Measurements from ENCODE around the gene SEMA3C.
A peak's percentile ranks its signal among the peaks of the same experiment; 100 is the strongest.

SEMA3C gene

GRCh38 chr7:80731281-80731680 lies 187.6 kb downstream of the SEMA3C start:
- no peak for DNase-seq

DNA sequence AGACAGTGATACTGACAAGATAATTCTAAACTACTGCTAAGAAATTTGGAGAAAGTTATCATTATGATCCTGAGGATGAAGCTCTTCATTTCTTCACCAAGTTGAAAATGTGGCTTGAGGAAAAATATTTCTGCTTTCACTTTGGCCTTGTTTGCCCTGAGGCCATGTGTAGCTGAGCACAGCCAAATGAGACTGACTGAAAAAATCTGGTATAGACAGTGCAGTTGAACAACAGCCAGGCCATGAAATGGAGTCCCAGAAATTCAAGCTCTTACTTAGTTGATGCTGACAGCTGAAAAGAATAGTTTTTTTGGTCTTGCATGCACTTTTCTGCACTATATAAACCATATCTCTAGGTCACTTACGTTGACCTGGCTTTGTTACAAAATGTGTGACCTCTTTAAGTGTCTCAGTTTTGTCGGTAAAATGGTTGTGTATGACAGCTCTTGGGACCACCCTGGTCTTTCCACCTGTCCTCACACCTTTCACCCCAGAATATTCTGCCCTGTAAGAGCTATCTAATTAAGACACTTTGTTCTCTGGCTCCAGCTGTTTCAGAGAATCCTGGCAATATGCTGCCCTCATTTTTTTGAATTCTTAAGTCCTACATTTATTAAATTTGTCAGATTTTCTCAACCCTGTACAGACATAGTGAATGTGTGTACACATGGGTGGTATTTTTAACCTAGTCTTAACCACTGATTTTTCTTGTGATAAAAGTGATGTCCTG lies 189.1 kb downstream of the SEMA3C start:
- no peak for DNase-seq

GRCh38 chr7:80726666-80727065 lies 192.2 kb downstream of the SEMA3C start:
- no peak for DNase-seq

DNA sequence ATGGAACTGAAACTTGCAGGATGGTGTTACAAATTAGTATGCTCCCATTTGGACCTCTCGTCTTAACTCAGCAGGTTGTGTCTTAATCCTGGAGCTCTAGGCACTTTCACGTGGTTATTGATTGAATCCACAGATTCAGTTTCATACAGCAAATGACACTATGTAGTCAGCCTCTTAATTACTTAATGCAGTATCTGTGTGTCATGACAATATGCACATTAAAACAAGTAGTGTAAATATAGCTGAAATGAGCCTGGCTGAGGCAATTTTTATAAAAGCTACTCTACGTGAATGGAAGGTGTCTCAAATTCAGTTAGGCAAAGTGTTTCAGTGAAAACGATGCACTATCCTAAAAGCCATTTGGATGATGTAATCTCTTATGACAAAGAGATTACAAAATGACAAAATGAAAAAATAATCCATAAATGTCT lies 193.7 kb downstream of the SEMA3C start:
- peak; percentile 89 for DNase-seq

DNA sequence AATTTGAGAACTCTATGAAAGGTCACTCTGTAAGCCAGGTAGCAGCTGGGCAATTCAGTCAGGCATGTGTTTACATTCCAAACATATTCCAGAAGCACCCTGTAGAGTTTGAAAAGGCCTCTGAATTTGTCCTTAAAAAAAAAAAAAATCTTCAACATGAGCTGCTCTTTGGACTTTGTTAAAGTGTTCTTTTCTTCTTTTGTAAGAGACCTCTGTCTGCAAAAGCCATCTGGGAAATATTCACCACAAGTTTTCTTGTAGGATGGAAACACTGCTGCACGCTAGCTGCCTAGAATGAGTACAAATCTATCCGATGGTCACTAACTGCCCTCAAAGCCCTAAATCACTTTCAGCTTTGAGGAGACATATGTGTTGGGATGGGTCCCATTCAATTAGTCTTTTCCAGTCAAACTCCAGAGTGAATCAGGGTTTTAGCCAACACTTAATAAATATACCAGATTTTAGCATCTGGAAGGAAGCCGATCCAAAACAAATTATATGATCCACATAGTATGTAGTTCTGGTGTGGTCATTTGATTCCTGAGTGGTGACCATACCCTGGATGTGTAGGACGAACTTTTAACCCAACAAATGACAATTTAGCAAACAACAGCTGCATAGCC lies 194.5 kb downstream of the SEMA3C start:
- DNase-seq = no peak

GRCh38 chr7:80722616-80723195 lies 196.1 kb downstream of the SEMA3C start:
- no peak for DNase-seq

DNA sequence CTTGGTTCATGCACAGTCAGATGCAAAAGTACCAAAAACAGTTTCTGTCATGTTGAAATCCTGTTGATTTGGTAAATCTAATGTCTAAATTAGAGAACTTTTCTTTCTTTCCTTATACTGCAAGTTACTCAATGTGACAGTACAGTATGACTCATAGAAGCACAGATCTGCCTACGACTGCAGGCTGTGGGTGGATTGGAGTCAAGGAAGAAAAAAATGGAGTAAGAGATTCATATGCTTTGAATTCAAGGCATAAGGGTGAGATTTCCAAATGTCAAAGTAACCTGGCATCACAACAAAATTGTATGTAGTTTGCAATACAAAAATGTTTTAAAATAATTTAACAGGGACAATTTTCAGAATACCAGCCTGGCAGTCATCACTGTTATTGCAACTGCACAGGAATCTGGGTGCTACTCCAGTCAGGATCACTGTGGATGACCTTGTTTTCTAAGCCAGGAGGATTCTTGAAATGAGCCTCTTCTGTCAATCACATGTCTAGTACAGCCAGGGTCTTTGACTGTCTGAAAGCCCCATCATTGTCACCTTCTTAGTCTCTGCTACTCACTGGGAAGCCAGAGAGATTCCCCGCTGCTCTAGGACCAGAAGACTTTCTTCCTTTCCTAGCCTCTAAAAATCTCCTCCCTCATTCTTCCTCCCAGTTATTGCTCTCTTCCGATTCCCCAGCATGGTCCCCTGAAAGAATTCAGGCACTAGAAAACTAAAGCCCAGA lies 196.8 kb downstream of the SEMA3C start:
- DNase-seq = no peak

- DNase-seq = no peak
Observed at GRCh38 chr7:80720146-80720545, 198.7 kb downstream of the SEMA3C start.

DNA sequence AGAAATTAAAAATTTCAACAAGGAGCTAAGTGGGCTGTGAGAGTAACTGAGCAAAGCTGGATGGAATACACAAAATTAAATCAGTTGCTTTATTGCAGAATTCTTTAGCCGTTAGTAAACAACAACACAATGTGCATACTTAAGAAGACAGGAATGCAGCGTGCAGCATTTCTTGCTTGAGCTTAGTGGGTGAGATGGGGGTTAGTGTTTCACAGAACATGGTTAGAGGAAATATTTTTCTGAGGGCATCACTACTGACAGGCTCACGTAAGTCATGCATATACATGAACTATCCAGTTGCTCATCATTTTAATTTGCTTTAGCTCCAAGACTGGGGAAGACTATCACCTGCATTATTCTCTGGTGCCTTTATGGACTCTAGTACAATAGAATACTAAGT lies 199.6 kb downstream of the SEMA3C start:
- DNase-seq = no peak

DNA sequence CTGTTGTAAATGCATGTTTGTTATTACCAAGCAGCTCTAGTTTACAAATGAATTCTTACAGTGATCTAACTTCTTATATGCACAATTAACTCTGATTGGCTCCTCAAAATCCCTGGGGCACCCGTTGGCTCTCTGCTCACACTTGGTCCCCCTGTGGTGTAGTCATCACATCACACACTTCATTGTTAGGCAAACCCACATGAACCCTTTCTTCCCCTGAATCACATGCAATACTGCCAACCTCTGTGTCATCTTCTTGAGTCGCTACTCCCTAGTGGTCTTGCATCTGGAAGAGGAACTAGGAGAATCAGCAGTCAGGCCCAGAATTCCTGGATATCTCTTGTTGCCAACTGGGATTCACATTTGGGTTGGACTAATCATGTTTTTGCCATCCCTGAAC lies 207.3 kb downstream of the SEMA3C start:
- DNase-seq = no peak

GRCh38 chr7:80708123-80708522 lies 210.7 kb downstream of the SEMA3C start:
- DNase-seq = no peak

GRCh38 chr7:80707318-80707717 lies 211.5 kb downstream of the SEMA3C start:
- DNase-seq = no peak

- DNase-seq = no peak
Observed at GRCh38 chr7:80705130-80705781, 213.6 kb downstream of the SEMA3C start.

- no peak for DNase-seq
Observed at GRCh38 chr7:80703272-80703671, 215.6 kb downstream of the SEMA3C start.

GRCh38 chr7:80699721-80700256 lies 219.1 kb downstream of the SEMA3C start:
- no peak for DNase-seq

DNA sequence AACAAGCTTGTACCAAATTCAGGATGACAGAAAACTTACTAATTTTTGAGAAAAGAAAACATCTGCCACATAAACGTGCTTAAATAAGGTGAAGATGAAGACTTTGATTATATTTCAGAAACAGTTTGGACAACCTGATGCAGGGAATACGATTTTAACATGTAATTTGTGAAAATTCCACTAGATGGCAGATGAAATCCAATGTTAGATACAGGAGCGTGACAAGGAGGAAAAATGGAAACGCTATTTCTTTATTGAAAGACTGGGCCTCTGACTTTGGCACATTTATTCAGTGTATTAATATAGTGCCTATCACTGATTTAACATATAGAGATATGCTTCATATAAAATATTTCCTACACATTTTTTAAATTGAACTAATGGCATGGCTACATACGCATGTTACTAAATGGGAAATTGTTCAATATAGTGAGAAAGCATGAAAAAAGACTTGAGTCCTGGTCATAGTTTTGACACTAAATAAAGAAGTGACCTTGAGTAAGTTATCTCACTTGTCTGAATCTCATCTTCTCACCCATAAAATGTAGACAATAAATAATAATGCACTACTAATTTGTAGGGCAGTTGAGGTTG lies 219.7 kb downstream of the SEMA3C start:
- DNase-seq = no peak
